ENCODE results near the gene RSPH6A.

The RSPH6A gene

DNA sequence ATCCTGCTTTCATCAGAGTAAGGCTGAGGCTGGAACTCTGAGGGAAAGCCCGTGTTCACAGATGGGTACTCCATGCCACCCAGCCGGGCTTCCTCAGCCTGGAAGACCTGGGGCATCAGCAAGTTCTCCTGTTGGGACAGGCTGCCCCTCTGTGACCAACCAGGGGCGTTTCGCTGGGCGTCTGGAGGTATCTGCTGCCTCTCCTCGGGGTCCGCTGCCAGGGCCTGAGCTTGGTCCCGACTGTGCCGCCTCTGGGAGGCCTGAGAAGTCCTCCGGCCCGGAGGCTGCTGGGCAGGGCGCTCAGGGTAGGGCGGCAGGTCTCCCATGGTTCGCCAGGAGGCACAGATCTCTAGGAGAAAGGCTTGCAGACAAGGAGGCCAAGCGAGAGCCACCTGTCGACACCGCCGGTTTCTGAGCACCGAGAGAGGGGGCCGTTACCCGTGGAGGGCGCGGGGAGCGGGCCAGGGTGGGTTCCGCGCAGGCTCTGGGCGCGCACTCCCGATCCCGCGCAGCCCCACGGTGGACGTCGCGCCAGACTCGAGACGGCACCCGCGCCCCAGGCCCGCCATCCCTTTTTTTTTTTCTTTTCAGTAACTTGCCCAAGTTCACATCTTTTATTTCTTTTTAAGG is at the start of gene RSPH6A:
Gene RSPH6A, minus strand, starts transcription at position 458 of the 630 bp plus-strand sequence. Its CDS starts 132 bp downstream, at position 326.
- no peak for DNase-seq

DNA sequence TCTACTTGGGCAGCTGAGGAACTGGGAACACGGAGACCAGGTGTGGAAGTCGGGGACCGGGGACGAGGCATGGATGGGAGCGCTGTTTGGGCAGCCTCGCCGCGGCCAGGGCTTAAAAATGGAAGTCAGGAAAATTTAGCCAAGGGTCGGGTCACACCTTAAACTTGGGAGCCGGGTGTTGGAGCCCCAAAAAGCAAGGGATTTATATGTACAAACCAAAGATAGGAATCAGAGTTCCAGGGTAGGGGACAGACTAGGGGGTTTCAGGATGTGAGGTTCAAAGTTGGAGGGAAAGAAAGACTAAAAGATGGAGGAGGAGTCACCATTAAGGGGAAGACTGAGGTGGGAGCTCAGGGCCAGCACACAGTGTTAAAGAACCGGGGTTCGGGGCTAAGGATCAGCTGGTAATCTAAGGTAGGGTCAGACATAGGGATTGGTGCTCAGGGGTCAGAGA is 49.5 kb upstream of the RSPH6A start:
- DNase-seq = no peak

DNA sequence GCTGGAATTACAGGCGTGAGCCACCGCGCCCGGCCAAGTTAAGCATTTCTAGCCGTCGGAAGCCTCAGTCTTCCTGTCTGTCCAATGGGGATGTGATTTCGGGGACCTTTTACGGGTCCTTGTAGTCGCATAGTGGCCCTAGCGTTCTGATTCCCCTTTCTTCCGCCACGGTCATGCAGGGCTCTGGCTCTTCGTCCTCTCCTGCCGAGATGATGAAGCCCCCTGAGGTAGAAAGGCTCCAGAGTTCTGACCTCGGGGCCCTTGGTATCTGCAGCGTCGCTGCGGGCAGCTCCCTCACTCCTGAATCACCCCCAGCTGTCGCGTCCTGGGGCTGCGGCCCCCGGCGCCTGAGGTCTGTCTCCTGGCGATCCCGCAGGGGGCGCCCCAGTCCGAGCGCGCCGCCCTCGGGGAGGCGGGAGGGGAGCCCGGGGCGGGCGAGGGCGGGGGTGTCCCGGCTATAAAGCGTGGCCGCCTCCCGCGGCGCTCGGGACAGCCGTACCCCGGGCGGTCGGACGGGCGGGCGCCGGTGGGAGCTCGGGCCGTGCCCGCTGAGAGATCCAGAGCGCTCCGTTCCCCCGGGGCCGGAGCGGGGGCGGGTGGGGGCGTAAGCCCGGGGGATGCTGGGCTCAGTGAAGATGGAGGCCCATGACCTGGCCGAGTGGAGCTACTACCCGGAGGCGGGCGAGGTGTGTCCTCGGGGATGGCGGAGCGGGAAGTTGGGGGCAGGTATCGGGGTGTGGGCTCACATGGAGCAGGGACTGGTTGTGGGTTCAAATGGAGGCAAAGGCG is 48.9 kb upstream of the RSPH6A start, which contains the start of gene FOXA3:
Gene FOXA3, plus strand, starts transcription at position 487 of the 789 bp plus-strand sequence. Its CDS starts 131 bp downstream, at position 618.
- peak in 10 of 51 donors; percentile 10 to 40 (median 22) for DNase-seq

DNA sequence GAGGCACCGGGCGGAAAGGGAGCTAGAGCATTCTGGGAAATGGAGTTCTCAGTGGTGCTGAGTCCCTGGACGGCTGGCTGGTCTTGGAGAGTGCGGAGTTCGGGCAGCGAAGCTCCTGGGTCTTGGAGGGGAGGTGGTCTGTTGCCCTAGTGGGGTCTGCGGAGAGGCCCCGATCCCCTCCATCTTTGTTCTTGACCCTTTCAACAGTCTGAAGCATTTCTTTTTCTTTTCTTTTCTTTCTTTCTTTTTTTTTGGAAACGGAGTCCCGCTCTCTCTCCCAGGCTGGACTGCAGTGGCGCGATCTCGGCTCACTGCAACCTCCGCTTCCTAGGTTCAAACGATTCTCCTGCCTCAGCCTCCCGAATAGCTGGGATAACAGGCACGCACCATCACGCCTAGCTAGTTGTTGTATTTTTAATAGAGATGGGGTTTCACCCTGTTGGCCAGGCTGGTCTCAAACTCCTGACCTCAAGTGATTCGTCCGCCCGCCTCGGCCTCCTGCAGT is 48.3 kb upstream of the RSPH6A start:
- DNase-seq = no peak

DNA sequence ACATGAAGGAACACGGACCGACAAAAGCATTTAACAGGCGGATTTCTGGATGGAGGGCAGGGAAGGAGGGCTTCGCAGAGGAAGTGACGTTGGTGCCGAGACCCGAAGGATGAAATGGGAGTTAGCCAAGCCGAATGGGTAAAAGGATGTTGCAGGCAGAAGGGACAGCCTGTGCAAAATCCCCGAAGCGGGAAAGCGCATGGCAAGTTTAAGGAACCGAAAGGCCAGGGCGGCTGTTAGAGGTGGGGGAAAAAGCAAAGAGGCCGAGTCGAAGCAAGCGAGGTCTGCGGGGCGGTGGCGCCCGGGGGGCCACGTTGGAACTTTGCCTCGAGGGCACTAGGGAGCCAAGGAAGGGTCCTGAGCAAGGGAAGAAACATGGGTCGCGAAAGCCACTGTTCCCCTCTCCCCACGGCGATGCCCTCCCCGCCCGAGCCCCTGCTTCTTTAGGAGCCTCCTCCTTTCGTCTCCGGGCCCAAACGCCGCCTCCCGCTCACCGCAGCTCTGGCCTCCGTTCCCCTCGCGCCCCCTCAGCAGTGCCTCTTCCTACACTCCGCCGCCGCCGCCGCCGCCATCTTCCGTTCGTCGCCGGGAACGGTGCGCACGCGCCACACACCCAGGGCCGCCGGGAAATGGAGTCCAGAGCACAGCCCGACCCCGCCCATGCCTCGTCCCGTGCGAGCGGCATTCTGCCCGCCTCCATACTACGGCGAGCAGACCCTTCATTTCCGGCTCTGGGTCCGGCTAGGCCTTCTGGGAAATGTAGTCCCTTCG is 47.6 kb upstream of the RSPH6A start, which contains the start of gene SYMPK:
Gene SYMPK, minus strand, starts transcription at position 584 of the 771 bp plus-strand sequence. CDS start 8,652 bp downstream, outside the sequence.
- peak; percentile 67 to 99 (median 98) for DNase-seq

DNA sequence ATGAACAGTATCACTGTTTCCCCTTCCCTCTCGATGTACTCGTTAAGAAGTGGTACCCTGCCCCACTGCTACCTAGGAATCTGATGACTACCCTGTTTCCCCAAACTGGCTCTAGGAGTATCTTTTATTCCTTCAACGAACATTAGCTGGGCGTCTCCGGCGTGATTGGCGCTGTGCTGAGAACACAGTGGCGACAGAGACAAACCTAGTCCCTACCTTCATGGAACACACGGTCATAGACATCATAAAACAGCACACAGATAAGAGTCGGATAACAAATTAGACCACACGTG is 47.1 kb upstream of the RSPH6A start:
- peak in 1 of 51 donors; percentile 58 for DNase-seq

DNA sequence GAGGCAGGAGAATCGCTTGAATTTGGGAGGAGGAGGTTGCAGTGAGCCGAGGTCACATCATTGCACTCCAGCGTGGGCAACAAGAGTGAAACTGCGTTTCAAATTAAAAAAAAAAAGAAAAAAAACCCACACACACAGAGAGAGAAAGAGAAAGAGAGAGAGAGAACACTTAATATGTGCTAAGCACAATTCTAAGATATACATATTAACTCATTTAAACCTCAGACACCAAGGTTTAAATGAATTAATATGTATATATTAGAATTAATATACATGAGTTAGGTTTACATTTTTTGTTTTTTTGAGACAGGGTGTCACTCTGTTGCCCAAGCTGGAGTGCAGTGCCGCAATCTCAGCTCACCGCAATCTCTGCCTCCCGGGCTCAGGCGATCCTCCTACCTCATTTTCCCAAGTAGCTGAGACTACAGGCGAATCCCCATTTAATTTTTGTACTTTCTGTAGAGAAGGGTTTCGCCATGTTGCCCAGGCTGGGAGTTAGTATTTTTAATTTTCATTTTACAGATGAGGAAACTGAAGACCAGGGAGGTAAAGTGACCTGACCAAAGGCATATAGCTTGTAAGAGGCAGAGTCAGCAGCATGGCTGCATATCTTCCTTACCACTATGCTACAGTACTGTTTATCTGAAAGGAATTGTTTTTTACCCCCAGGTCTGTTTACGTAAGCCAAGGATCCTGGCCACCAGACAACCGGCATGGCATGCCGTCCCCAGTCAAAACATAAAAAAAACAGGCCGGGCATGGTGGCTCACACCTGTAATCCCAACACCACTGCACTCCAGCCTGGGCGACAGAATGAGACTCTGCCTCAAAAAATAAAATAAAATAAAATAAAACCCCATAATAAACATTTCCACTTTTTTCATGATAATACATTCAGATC is 45.5 kb upstream of the RSPH6A start:
- DNase-seq = no peak

DNA sequence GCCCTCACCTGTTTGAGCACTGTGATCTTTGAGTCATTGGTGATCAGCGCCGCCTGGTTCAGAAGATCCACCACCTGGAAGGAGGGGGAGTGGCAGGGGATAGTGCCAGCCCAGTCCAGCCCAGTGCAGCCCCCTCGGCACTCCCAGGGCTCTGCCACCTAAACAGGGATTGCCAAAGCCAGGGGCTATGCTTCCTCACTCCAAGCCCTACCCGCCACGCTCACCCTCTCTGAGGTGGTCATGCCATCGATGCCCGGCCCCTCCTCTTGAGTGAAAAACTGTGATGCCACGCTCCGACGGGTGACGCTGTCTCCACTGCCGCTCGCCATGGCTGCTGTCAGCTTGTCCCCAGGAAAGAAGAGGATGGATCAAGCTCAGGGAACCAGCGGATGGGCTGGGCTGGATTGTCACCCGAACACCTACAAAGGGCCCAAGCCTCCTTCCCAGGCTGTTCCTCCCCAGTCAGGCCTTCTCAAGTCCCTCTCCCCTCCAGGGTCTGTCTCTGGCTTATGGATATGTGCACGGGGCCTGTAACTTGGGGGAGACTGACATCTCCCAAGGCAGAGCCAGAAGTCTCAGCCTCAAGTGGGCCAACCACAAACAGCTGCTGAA is 39.2 kb upstream of the RSPH6A start:
- no peak for DNase-seq

DNA sequence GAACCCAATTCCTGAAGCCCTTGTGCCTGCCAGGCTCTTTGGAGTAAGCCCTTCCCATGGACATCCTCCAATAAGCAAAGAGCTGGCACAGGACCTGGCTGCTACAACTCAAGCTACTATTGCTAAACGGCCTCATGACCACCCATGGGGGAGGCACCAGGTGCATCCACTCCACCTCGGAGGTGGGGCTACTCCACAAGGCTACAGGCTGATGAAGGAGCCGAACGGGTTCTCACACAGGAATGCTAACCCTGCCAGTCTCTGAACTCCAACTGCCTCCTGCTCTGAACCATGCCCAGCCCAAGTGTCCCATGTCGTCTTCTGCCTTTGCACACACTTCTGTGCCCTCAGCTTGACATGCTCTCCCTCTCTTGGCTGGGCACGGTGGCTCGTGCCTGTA is 37.9 kb upstream of the RSPH6A start:
- no peak for DNase-seq

DNA sequence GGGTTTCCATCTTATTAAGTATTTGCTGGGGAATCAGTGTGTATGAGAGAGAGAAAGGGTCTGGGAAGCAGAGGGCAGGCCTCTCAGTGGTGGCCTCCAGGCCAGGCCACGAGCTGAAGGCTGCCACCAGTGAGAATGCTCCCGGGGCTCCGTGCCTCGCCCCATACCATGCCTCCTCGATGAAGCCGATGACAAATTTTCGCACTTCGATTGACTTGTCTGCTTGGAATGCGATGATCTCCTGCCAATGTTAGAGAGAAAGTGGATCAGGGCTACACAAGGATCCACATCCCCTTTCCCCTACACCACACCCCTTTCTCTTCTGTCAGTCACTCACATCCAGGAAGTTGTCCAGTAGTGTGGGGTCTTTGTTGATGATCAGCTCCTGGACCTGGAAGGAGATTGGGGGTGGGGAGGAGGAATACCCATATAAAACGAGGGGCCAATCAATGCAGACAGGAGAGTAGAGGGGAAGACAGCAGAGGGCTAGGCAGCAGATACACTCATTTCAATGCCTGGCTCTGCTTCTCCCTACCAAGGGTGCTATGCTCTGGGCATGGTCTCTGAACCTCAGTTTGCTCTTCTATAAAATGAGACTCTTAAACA is 37.1 kb upstream of the RSPH6A start:
- no peak for DNase-seq

DNA sequence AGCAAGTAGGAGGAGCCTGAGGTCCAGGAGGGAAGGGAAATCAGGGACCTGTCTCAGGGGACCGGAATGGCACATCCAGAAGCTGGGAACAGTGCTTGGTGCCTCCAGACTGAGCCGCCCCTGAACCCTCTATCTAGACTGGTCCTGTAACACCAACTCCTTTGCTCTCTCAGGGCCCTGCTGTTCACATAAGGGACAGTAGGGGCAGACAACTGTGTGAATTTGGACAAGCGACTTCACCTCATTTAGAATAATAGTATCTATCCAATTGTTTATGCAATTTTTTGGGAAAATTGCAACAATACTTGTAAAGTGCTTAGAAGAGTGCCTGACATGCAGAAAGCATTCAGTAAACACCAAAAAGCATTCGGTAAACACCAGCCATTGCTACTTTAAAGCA is 33.8 kb upstream of the RSPH6A start:
- DNase-seq = no peak

DNA sequence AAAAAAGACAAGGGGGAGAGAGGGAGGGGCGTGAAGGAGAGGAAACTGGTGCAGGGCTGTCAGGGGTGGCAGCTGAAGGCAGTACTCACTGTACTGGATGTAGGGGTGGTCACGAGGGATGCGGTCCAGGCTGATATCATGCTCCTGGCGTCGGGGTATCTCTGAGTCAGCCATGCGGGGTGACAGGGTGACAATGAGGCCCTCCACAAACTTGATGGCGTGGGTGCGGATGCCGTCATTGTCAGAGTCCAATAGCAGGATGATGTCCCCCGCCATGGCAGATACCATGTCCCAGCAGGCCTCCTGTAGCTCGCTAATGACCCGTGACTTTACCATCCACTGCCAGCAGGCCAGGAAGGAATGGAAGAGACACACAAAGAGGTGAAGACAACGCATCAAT is 32.6 kb upstream of the RSPH6A start:
- no peak for DNase-seq

DNA sequence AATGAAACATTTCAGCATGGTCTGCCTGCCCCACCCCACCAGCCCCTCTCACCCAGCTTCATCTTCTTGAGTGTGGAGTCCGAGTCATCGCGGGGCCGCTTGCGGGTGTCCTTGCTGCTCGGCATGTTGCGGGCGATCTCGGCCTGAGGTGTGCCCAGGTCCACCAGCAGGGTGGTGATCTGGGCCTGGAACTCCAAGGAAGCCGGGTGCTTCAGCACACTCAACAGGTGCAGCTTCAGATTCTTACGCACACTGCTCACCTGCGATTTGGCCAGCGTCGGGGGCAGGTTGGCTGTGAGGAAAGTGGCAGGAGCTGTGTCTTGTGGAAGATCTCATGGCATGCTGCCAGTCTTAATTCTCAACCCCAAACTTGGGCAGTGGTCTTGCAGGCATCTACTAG is 27.1 kb upstream of the RSPH6A start:
- no peak for DNase-seq

DNA sequence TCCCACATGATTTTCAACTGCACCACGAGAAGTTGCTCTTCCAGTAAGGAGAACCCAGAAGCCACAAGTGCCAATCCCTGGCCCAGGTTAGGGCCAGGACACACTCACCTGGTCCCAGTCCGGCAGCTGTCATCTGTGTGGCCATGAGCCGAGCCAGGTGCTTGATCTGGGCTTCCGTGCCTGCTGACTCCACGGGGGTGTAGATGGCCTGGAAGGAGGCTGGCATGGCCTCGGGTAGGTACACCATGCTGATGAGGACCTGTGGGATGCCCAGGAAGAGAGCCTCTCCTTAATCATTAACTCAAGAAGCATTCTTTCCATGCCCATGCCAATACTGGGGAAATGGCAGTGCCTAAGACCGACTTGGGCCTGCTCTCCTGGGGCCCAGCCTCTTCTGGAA is 19.9 kb upstream of the RSPH6A start:
- DNase-seq = no peak

DNA sequence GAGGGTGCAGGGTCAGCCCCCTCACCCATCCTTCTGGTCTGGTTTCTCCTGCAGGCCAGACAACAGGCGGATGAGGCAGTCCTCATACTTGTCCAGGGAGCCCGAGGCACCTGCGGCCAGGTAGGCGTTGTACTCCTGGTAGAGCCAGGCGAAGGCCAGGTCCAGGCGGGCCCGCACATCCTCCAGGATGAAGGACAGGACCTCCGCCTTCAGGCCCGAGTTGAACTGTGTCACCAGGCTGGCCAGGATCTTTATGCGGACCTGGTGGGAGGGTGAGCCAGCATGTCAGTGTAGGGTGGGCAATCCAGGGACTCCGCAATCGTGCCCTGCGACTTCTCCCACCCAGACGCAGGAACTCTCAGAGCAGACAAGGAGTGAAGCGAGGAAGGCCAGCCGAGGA is 13.8 kb upstream of the RSPH6A start:
- DNase-seq = no peak

DNA sequence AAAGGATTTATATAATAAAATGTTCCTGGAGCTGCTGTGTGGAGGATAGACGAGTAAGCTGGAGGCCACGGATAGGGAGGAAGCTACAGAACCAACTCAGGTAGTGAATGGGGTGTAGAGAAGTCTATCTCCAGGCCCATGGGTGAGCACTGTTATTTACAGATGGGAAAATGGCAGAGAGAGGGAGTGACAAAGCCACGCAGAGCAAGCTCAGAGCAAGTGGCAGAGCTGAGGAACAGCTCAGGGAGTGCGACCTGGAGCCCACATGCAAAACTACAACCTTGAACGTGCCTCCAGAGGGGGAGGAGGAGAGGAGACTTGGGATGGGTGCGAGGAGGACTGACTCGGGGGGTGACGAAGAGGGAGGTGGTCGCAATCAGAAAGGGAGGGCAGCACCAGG is 13.4 kb upstream of the RSPH6A start:
- no peak for DNase-seq

DNA sequence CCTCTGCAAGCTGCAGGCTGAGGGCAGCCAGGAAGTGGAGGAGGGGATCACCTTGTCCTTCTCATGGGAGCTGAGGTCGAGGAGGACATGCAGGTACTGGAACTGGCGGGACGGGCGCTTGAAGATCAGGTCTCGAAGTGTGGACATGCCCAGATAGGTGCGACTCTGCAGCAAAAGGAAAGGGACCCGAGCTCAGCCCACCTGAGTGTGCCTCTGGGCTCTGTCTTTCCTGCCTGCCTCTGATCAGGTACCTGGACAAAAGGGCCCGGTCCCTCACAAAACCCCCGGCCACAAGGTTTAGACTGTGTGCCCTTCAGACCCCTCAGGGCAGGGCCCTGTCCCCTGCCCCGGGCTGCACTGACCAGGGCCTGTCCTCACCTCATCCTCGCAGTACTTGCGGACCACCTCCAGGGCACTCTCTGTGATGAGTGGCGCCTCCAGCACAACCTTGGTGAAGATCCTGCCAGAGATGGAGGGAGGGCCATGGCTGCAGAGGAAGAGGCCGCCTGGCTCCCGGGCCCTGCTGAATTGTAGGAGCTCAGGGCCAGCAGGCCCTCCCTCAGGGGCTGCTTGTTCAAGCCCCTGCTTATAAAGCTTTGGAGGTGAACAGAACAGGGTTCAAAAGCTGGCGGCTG is 12.5 kb upstream of the RSPH6A start:
- DNase-seq = no peak

DNA sequence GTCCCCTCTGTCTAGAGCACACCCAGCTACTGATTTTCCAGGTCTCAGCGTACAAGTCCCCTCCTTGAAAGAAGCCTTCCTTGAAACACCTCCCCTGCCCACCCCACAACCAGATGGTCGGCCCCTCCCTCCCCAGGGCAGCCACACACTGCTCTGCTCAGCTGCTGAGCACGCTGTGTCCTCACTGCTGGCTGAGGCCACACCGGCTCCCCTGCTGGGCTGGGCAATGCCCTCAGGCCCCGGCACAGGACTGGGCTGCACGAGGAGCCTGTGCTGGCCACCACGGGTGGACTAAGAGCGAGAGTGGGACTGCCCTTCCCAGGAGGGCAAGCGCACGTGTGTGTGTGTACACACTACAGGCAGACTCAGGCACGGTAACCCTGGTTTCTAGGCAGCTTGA is 11.8 kb upstream of the RSPH6A start:
- no peak for DNase-seq

All from hypothalamus (tissue), 51 donors.